GM12872 (cell line): Measurements from ENCODE around the gene TLR4.

Source experiments
- CTCF ChIP-seq: IDR thresholded peaks from 3 replicates; pipeline ENCODE4 v1.5.1; 2011; ENCODE audit warnings: low read depth, mild to moderate bottlenecking, low read length, moderate library complexity; ENCODE audit not compliant: insufficient read depth

TLR4 gene

GRCh38 chr9:117677572-117677971 lies 26.6 kb upstream of the TLR4 start:
- no peak for TF ChIP-seq CTCF

- TF ChIP-seq CTCF = no peak
Measured at GRCh38 chr9:117678871-117679270, 25.3 kb upstream of the TLR4 start.

GRCh38 chr9:117679416-117679815 lies 24.8 kb upstream of the TLR4 start:
- no peak for TF ChIP-seq CTCF

- no peak for TF ChIP-seq CTCF
Measured at GRCh38 chr9:117681888-117682287, 22.3 kb upstream of the TLR4 start.

- TF ChIP-seq CTCF = no peak
Measured at GRCh38 chr9:117682955-117683710, 21.1 kb upstream of the TLR4 start.

- TF ChIP-seq CTCF = no peak
Measured at GRCh38 chr9:117687532-117687931, 16.7 kb upstream of the TLR4 start.

- TF ChIP-seq CTCF = no peak
Measured at GRCh38 chr9:117691367-117691766, 12.8 kb upstream of the TLR4 start.

GRCh38 chr9:117696154-117696553 lies 8.0 kb upstream of the TLR4 start:
- TF ChIP-seq CTCF = no peak
